WTC11 (cell line): ENCODE measurements around the gene AQP5. TPM values are rescaled to one million over a fixed set of nuclear protein-coding genes. Genes with fewer than 3 reads are reported as not detected.

Experiments
- ATAC-seq: fragments of 200-7000 bp; cut with Tn5 transposase; 2 replicates; pipeline ENCODE4 v1.10.0; 2021; ENCODE audit warnings: mild to moderate bottlenecking, moderate library complexity
- CTCF ChIA-PET: fragments of 300-600 bp; sonication (Branson Sonifier 250); formaldehyde crosslinking; loops from one replicate; lab custom pipeline; 2021; ENCODE audit warnings: antibody characterized with exemption; lab: Charles Lee
- POLR2A ChIA-PET: fragments of 350-600 bp; sonication (Branson Sonifier 250); formaldehyde crosslinking; loops from one replicate; lab custom pipeline; 2021; ENCODE audit warnings: antibody characterized with exemption; lab: Charles Lee
- DNase-seq: peaks from one replicate; pipeline ENCODE4 v3.0.0; 2021; ENCODE audit warnings: low spot score
- H3K27ac Mint-ChIP-seq: 2 replicates; pipeline ENCODE4 v1.8.0; 2021; ENCODE audit warnings: mixed read lengths
- H3K27me3 Mint-ChIP-seq: 2 replicates; pipeline ENCODE4 v1.8.0; 2021; ENCODE audit warnings: low read depth, mild to moderate bottlenecking, moderate library complexity, mixed read lengths
- H3K36me3 Mint-ChIP-seq: 2 replicates; pipeline ENCODE4 v1.8.0; 2021; ENCODE audit warnings: mixed read lengths
- H3K4me1 Mint-ChIP-seq: 2 replicates; pipeline ENCODE4 v1.8.0; 2022; ENCODE audit warnings: mixed read lengths
- H3K4me3 Mint-ChIP-seq: 2 replicates; pipeline ENCODE4 v1.8.0; 2021; ENCODE audit warnings: mild to moderate bottlenecking, moderate library complexity, mixed read lengths
- H3K9me3 Mint-ChIP-seq: 2 replicates; pipeline ENCODE4 v1.8.0; 2021; ENCODE audit warnings: mixed read lengths
- ETV6 ChIP-seq: sonication (generic); formaldehyde crosslinking; IDR thresholded peaks from 2 replicates; pipeline ENCODE4 v1.8.1; 2022; ENCODE audit warnings: mild to moderate bottlenecking, missing genetic modification reagents
- GTF2I ChIP-seq: fragments of 250-450 bp; sonication (Bioruptor Pico); conservative IDR thresholded peaks from 2 replicates; pipeline ENCODE4 v1.4.0; 2021; ENCODE audit warnings: mild to moderate bottlenecking
- KAT7 ChIP-seq: sonication (generic); formaldehyde crosslinking; IDR thresholded peaks from 2 replicates; pipeline ENCODE4 v1.8.1; 2023; ENCODE audit warnings: missing genetic modification reagents, mild to moderate bottlenecking, borderline replicate concordance
- MYBL2 ChIP-seq: sonication (generic); formaldehyde crosslinking; IDR thresholded peaks from 2 replicates; pipeline ENCODE4 v1.8.1; 2023; ENCODE audit warnings: mild to moderate bottlenecking, moderate library complexity, missing genetic modification reagents
- NFYB ChIP-seq: sonication (generic); formaldehyde crosslinking; conservative IDR thresholded peaks from 2 replicates; pipeline ENCODE4 v1.8.0; 2022; ENCODE audit warnings: low read depth, missing genetic modification reagents
- NR2C2 ChIP-seq: sonication (generic); formaldehyde crosslinking; IDR thresholded peaks from 2 replicates; pipeline ENCODE4 v1.8.0; 2022; ENCODE audit warnings: mild to moderate bottlenecking, missing genetic modification reagents
- NR3C1 ChIP-seq: sonication (generic); formaldehyde crosslinking; conservative IDR thresholded peaks from 2 replicates; pipeline ENCODE4 v1.8.1; 2023; ENCODE audit warnings: low read depth, mild to moderate bottlenecking, missing genetic modification reagents
- SOX15 ChIP-seq: fragments of 250-450 bp; sonication (Bioruptor Pico); IDR thresholded peaks from 2 replicates; pipeline ENCODE4 v1.9.0; 2021; ENCODE audit warnings: mild to moderate bottlenecking
- TCF7 ChIP-seq: sonication (generic); formaldehyde crosslinking; IDR thresholded peaks from 2 replicates; pipeline ENCODE4 v1.8.0; 2022; ENCODE audit warnings: mild to moderate bottlenecking, low read depth, missing genetic modification reagents, moderate library complexity
- TEAD1 ChIP-seq: sonication (generic); formaldehyde crosslinking; IDR thresholded peaks from 2 replicates; pipeline ENCODE4 v1.8.0; 2022; ENCODE audit warnings: mild to moderate bottlenecking, missing genetic modification reagents
- total RNA-seq: library from RNA; stranded (reverse); gene quantifications from 3 replicates; pipeline ENCODE4 v1.2.3, GENCODE V29; 2021
- TF ChIP-seq, protein P1 (sequence below): sonication (generic); formaldehyde crosslinking; IDR thresholded peaks from 2 replicates; pipeline ENCODE4 v1.8.1; 2023; ENCODE audit warnings: mild to moderate bottlenecking, missing genetic modification reagents
- TF ChIP-seq, protein P2 (sequence below): fragments of 250-450 bp; sonication (Bioruptor Pico); conservative IDR thresholded peaks from 2 replicates; pipeline ENCODE4 v1.9.0; 2021; ENCODE audit warnings: mild to moderate bottlenecking
- TF ChIP-seq, protein P3 (sequence below): sonication (generic); formaldehyde crosslinking; IDR thresholded peaks from 2 replicates; pipeline ENCODE4 v1.8.1; 2022; ENCODE audit warnings: low read depth, missing genetic modification reagents, borderline replicate concordance
- TF ChIP-seq, protein P4 (sequence below): fragments of 200-600 bp; IDR thresholded peaks from 2 replicates; pipeline ENCODE4 v1.8.0; 2022; ENCODE audit warnings: antibody characterized with exemption
- TF ChIP-seq, protein P5 (sequence below): sonication (generic); formaldehyde crosslinking; IDR thresholded peaks from 2 replicates; pipeline ENCODE4 v1.8.0; 2022; ENCODE audit warnings: mild to moderate bottlenecking, missing genetic modification reagents
- TF ChIP-seq, protein P6 (sequence below): sonication (generic); formaldehyde crosslinking; IDR thresholded peaks from 2 replicates; pipeline ENCODE4 v1.8.0; 2023; ENCODE audit warnings: missing genetic modification reagents

The AQP5 gene
- total RNA-seq, 1 experiment from 2014 or later = 2.8 TPM

DNA sequence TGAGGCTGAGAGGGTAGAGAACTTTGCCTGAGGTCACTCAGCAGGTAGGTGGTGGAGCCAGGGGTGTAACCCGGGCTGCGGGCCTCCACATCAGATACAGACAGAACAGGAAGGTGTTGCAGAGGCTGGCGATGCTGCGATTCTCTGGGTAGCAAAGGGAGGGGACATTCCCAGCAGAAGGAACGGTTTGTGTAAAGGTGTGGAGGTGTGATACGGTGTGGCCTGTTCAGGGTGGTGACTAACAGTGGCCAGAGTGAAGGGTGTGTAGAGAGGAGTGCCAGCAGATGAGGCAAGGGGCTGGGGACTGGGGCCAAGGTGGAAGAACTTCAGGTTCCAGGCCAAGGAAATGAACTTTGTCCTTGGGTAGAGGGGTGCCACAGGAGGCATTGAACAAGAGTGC is 39.7 kb upstream of the AQP5 start (continued):
- TF ChIP-seq MYBL2 (CRISPR knock-in tag) = no peak
- TF ChIP-seq TEAD1 = no peak
- TF ChIP-seq, protein P1, sequence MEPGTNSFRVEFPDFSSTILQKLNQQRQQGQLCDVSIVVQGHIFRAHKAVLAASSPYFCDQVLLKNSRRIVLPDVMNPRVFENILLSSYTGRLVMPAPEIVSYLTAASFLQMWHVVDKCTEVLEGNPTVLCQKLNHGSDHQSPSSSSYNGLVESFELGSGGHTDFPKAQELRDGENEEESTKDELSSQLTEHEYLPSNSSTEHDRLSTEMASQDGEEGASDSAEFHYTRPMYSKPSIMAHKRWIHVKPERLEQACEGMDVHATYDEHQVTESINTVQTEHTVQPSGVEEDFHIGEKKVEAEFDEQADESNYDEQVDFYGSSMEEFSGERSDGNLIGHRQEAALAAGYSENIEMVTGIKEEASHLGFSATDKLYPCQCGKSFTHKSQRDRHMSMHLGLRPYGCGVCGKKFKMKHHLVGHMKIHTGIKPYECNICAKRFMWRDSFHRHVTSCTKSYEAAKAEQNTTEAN = no peak
- TF ChIP-seq, protein P2, sequence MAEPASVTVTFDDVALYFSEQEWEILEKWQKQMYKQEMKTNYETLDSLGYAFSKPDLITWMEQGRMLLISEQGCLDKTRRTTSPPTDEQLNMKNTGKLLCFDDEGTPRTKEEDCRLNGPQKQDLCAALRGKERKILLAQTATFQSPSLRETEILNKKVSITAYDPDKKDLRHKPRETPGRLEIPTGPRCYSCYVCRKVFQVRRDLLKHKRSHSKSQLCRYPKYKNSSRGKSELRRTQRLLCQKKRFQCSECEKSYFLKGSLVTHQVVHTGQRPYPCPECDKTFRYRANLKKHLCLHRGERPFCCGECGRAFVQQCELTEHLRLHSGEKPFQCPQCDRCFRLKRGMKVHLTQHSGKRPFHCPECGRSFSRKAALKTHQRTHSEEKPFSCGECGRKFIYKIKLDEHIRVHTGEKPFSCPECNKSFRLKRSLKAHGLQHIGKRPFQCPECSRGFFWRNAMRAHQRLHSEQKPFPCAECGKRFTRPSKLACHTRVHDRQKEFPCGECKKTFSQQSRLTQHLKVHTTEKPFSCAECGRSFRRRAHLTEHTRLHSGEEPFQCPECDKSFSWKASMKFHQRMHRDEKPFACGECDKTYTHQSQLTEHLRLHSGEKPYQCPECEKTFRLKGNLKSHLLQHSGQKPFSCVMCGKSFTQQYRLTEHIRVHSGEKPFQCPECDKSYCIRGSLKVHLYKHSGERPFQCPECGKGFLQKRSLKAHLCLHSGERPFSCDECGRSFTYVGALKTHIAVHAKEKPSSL (CRISPR knock-in tag) = no peak
- TF ChIP-seq, protein P3, sequence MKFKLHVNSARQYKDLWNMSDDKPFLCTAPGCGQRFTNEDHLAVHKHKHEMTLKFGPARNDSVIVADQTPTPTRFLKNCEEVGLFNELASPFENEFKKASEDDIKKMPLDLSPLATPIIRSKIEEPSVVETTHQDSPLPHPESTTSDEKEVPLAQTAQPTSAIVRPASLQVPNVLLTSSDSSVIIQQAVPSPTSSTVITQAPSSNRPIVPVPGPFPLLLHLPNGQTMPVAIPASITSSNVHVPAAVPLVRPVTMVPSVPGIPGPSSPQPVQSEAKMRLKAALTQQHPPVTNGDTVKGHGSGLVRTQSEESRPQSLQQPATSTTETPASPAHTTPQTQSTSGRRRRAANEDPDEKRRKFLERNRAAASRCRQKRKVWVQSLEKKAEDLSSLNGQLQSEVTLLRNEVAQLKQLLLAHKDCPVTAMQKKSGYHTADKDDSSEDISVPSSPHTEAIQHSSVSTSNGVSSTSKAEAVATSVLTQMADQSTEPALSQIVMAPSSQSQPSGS (CRISPR knock-in tag) = no peak

DNA sequence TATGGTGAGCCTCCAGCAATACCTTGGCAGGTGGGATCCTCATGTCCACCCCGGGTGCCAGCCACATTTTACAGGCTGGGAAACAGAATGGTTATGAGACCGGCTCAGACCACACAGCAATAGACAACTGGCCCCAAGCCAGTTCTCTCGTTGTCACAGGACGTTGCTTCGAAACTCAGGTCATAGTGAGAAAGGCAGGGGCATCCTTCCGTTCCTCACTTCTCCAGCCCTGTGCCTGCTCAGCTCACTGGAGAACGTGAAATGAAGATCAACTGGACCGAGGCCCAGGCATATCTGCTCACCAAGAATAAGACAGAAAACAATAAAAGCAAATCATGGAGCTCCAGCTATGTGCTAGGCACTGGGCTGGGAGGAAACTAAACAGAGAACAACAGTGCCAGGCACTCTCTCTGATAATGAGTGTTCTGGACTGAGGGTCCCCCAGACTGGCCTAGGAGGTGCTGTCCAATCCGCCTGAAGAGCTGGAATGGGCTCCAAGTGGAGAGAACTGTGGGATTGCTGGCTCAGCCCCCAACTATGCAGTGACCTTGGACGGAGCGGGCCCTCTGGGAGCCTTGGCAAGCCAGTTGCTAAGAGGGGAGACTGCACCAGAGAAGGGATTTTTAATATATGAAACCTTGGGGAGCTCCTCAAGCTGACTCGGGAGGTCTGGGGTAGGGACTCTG is 39.2 kb upstream of the AQP5 start:
- CTCF ChIA-PET = interaction anchor here (0.9 kb wide), 1 partner anchor 23 kb away, joined by 3 read pairs; no protein-coding TSS in a partner anchor
- Mint-ChIP-seq H3K36me3 (no peaks in the 10 kb centered on the region), H3K4me1 (no peaks in the 10 kb centered on the region), H3K27ac (no peak overlapping the region), H3K9me3 (no peaks in the 10 kb centered on the region), H3K4me3 (no peak overlapping the region), H3K27me3 (no peaks in the 10 kb centered on the region; the same call in 1 of the 2 replicates)
- ATAC-seq (no peak), DNase-seq (no peak)
- POLR2A ChIA-PET = no interaction called here
- TF ChIP-seq GTF2I (CRISPR knock-in tag) (no peak), KAT7 (CRISPR knock-in tag) (no peak), TCF7 (no peak), ETV6 (CRISPR knock-in tag) (no peak), NR2C2 (no peak), NFYB (no peak), SOX15 (CRISPR knock-in tag) (no peak), NR3C1 (CRISPR knock-in tag) (no peak)
- TF ChIP-seq, protein P4, sequence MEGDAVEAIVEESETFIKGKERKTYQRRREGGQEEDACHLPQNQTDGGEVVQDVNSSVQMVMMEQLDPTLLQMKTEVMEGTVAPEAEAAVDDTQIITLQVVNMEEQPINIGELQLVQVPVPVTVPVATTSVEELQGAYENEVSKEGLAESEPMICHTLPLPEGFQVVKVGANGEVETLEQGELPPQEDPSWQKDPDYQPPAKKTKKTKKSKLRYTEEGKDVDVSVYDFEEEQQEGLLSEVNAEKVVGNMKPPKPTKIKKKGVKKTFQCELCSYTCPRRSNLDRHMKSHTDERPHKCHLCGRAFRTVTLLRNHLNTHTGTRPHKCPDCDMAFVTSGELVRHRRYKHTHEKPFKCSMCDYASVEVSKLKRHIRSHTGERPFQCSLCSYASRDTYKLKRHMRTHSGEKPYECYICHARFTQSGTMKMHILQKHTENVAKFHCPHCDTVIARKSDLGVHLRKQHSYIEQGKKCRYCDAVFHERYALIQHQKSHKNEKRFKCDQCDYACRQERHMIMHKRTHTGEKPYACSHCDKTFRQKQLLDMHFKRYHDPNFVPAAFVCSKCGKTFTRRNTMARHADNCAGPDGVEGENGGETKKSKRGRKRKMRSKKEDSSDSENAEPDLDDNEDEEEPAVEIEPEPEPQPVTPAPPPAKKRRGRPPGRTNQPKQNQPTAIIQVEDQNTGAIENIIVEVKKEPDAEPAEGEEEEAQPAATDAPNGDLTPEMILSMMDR = no peak
- TF ChIP-seq, protein P5, sequence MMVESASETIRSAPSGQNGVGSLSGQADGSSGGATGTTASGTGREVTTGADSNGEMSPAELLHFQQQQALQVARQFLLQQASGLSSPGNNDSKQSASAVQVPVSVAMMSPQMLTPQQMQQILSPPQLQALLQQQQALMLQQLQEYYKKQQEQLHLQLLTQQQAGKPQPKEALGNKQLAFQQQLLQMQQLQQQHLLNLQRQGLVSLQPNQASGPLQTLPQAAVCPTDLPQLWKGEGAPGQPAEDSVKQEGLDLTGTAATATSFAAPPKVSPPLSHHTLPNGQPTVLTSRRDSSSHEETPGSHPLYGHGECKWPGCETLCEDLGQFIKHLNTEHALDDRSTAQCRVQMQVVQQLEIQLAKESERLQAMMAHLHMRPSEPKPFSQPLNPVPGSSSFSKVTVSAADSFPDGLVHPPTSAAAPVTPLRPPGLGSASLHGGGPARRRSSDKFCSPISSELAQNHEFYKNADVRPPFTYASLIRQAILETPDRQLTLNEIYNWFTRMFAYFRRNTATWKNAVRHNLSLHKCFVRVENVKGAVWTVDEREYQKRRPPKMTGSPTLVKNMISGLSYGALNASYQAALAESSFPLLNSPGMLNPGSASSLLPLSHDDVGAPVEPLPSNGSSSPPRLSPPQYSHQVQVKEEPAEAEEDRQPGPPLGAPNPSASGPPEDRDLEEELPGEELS (CRISPR knock-in tag) = no peak
- TF ChIP-seq, protein P6, sequence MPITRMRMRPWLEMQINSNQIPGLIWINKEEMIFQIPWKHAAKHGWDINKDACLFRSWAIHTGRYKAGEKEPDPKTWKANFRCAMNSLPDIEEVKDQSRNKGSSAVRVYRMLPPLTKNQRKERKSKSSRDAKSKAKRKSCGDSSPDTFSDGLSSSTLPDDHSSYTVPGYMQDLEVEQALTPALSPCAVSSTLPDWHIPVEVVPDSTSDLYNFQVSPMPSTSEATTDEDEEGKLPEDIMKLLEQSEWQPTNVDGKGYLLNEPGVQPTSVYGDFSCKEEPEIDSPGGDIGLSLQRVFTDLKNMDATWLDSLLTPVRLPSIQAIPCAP = no peak
